GM12872 (cell line): Measurements from ENCODE around the gene PAN2.

Experiments
- CTCF ChIP-seq: IDR thresholded peaks from 3 replicates; pipeline ENCODE4 v1.5.1; 2011; ENCODE audit warnings: low read depth, mild to moderate bottlenecking, low read length, moderate library complexity; ENCODE audit not compliant: insufficient read depth

The PAN2 gene

GRCh38 chr12:56315249-56315621, 18.6 kb downstream of the PAN2 start:
- no peak for TF ChIP-seq CTCF

- no peak for TF ChIP-seq CTCF
Observed at GRCh38 chr12:56311003-56311402, 22.8 kb downstream of the PAN2 start.

GRCh38 chr12:56308714-56309113, 25.1 kb downstream of the PAN2 start:
- TF ChIP-seq CTCF: no peak

GRCh38 chr12:56307221-56307965, 26.4 kb downstream of the PAN2 start:
- no peak for TF ChIP-seq CTCF

- no peak for TF ChIP-seq CTCF
Observed at GRCh38 chr12:56304872-56305590, 28.8 kb downstream of the PAN2 start.

- TF ChIP-seq CTCF: no peak
Observed at GRCh38 chr12:56304276-56304675, 29.5 kb downstream of the PAN2 start.

GRCh38 chr12:56300644-56301464, 32.9 kb downstream of the PAN2 start:
- no peak for TF ChIP-seq CTCF
